ENCODE measurements around the gene RHOV. TPM values are rescaled to one million over a fixed set of nuclear protein-coding genes. Genes with fewer than 3 reads are reported as not detected.

The RHOV gene
- total RNA-seq, 1 donor from 2014 or later: not detected

- no peaks in the 10 kb centered on the region for H3K27me3 ChIP-seq
- intact Hi-C loops (cut with DNase I): no loop called here
- no peak overlapping the region for H3K27ac ChIP-seq
- H3K4me3 ChIP-seq: no peak overlapping the region
- TF ChIP-seq CTCF (IDR thresholded peaks at IDR 0.05): no peak
- H3K4me1 ChIP-seq: no peaks in the 10 kb centered on the region
- H3K9me3 ChIP-seq: no peaks in the 10 kb centered on the region
- no peak for DNase-seq (ENCODE audit: low spot score in 2 of 2)
- H3K36me3 ChIP-seq: no peaks in the 10 kb centered on the region
These were observed 5.6 kb upstream of the RHOV start for GRCh38 chr15:40879609-40880008.

GRCh38 chr15:40878785-40879184, 4.8 kb upstream of the RHOV start:
- Histone ChIP-seq H3K9me3 (no peaks in the 10 kb centered on the region), H3K27me3 (no peaks in the 10 kb centered on the region), H3K27ac (no peak overlapping the region), H3K4me3 (no peak overlapping the region), H3K36me3 (no peaks in the 10 kb centered on the region), H3K4me1 (peaks cover 0 to 2% of the 10 kb centered on the region in 2 donors)
- intact Hi-C loops (cut with DNase I): no loop called here
- DNase-seq (ENCODE audit: low spot score in 2 of 2): no peak
- no peak for TF ChIP-seq CTCF (IDR thresholded peaks at IDR 0.05)

GRCh38 chr15:40877694-40878093, 3.7 kb upstream of the RHOV start:
- no peak overlapping the region for H3K4me3 ChIP-seq
- H3K9me3 ChIP-seq: no peaks in the 10 kb centered on the region
- H3K36me3 ChIP-seq: no peaks in the 10 kb centered on the region
- no peak overlapping the region for H3K27ac ChIP-seq
- no peak for DNase-seq (ENCODE audit: low spot score in 2 of 2)
- no peak for TF ChIP-seq CTCF (IDR thresholded peaks at IDR 0.05)
- no peaks in the 10 kb centered on the region for H3K27me3 ChIP-seq
- intact Hi-C loops (cut with DNase I): no loop called here
- peaks cover 0 to 2% of the 10 kb centered on the region in 2 donors for H3K4me1 ChIP-seq

- peaks cover 0 to 2% of the 10 kb centered on the region in 2 donors for H3K4me1 ChIP-seq
- DNase-seq (ENCODE audit: low spot score in 2 of 2): no peak
- no peaks in the 10 kb centered on the region for H3K36me3 ChIP-seq
- H3K27me3 ChIP-seq: no peaks in the 10 kb centered on the region
- TF ChIP-seq CTCF (IDR thresholded peaks at IDR 0.05): no peak
- H3K9me3 ChIP-seq: no peaks in the 10 kb centered on the region
- H3K27ac ChIP-seq: no peak overlapping the region
- intact Hi-C loops (cut with DNase I): no loop called here
- no peak overlapping the region for H3K4me3 ChIP-seq
These were observed 2.1 kb upstream of the RHOV start for GRCh38 chr15:40875991-40876730.

- TF ChIP-seq CTCF (IDR thresholded peaks at IDR 0.05): no peak
- H3K9me3 ChIP-seq: no peaks in the 10 kb centered on the region
- H3K36me3 ChIP-seq: no peaks in the 10 kb centered on the region
- H3K27me3 ChIP-seq: no peaks in the 10 kb centered on the region
- no peak for DNase-seq (ENCODE audit: low spot score in 2 of 2)
- H3K4me3 ChIP-seq: peak overlapping the region; percentile 58 to 73
- intact Hi-C loops (cut with DNase I): no loop called here
- no peak overlapping the region for H3K27ac ChIP-seq
- H3K4me1 ChIP-seq: peaks cover 0 to 2% of the 10 kb centered on the region in 2 donors
These were observed 992 bp downstream of the RHOV start for GRCh38 chr15:40872791-40873693.

All from ascending aorta (tissue), 2 donors.